Cardiac muscle cell (in vitro differentiated cells and primary cell): ENCODE measurements around the gene ANKRD6. TPM values are rescaled to one million over a fixed set of nuclear protein-coding genes. Genes with fewer than 3 reads are reported as not detected.
A peak's percentile ranks its signal among the peaks of the same experiment; 100 is the strongest.

ENCODE experiments used
- DNase-seq, 2 donors: peaks; one replicate each; pipeline versions ENCODE4 v3.0.0 to v3.0.0-alpha.2; 2010 to 2017; ENCODE audit warnings: low read depth in 1 of 2, low spot score in 1 of 2
- H3K27ac ChIP-seq: fragments of 200-600 bp; sonication (generic); 2 replicates; pipeline ENCODE4 v1.5.1; 2016
- H3K27me3 ChIP-seq: fragments of 200-600 bp; sonication (generic); 2 replicates; pipeline ENCODE4 v1.6.0; 2016; ENCODE audit warnings: control low read depth
- H3K36me3 ChIP-seq: fragments of 200-600 bp; sonication (generic); 2 replicates; pipeline ENCODE4 v1.5.1; 2016; ENCODE audit warnings: control low read depth
- H3K4me1 ChIP-seq: fragments of 200-600 bp; sonication (generic); 2 replicates; pipeline ENCODE4 v1.8.1; 2017; ENCODE audit warnings: low read depth, mild to moderate bottlenecking, mixed run types
- H3K4me3 ChIP-seq: fragments of 200-600 bp; sonication (generic); 2 replicates; pipeline ENCODE4 v1.5.1; 2016; ENCODE audit warnings: mild to moderate bottlenecking
- H3K9me3 ChIP-seq: fragments of 200-600 bp; sonication (generic); 2 replicates; pipeline ENCODE4 v1.5.1; 2017; ENCODE audit warnings: low read depth, mild to moderate bottlenecking, control low read depth
- CTCF ChIP-seq: IDR thresholded peaks from 2 replicates; pipeline ENCODE4 v1.5.1; 2012; ENCODE audit warnings: low read depth, mild to moderate bottlenecking, low read length
- polyA plus RNA-seq: library from polyadenylated mRNA; unstranded; fragments of >200 nt; fragmentation: Nextera tagmentation; extraction: Ambion mirVana; gene quantifications from 2 replicates; pipeline ENCODE4 v1.2.1, GENCODE V29; 2016
- total RNA-seq: library from RNA; depleted of rRNA; stranded (reverse); fragments of >200 nt; gene quantifications from 2 replicates; pipeline ENCODE4 v1.2.3, GENCODE V29; 2016

Gene ANKRD6
- total RNA-seq (13.7 and 21.5 TPM in 2 replicates), polyA plus RNA-seq (10.3 and 16.0 TPM in 2 replicates)

- Histone ChIP-seq H3K9me3 (no peaks in the 10 kb centered on the region), H3K36me3 (no peaks in the 10 kb centered on the region), H3K27ac (no peak within 1 kb of the TSS), H3K4me3 (peak within 1 kb of the TSS; percentile 57), H3K4me1 (peaks cover 13% of the 10 kb centered on the region), H3K27me3 (no peaks in the 10 kb centered on the region)
- peak; percentile 72 for TF ChIP-seq CTCF
- peak; percentile 67 to 87 for DNase-seq
These were observed at the start of gene ANKRD6 for GRCh38 chr6:89432875-89433251. Gene ANKRD6, plus strand, starts transcription at chr6:89433152. Its CDS starts 133,825 bp downstream, at chr6:89566977.

DNA sequence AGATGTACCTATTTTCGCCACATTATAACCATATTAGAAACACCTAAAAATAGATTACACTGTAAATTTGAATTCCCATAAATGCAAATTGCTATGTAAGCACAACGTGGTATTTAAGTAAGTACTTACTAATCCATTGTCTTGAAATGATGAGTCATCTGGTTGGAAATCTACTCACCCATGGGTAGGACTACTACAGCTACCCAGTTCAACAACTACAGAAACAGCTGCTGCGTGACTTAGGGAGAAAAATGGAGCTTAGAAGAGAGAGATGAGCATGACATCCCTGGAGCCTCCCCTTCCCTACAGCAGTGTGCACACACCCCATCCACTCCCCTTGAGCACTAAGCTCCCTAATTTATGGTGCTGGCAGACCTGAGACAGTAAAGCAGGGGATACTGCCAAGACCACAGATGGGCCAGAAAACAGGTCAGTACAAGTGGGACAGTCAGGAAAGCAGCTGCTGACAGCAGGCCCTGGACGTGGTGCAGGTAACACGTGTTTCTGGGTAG is 47.7 kb upstream of the ANKRD6 start:
- peaks cover 11% of the 10 kb centered on the region for H3K36me3 ChIP-seq
- H3K4me1 ChIP-seq, result no peaks in the 10 kb centered on the region
- peak in 1 of 2 donors; percentile 46 for DNase-seq
- no peak overlapping the region for H3K27ac ChIP-seq
- no peak for TF ChIP-seq CTCF
- no peaks in the 10 kb centered on the region for H3K9me3 ChIP-seq
- no peaks in the 10 kb centered on the region for H3K27me3 ChIP-seq
- H3K4me3 ChIP-seq, result no peak overlapping the region

DNA sequence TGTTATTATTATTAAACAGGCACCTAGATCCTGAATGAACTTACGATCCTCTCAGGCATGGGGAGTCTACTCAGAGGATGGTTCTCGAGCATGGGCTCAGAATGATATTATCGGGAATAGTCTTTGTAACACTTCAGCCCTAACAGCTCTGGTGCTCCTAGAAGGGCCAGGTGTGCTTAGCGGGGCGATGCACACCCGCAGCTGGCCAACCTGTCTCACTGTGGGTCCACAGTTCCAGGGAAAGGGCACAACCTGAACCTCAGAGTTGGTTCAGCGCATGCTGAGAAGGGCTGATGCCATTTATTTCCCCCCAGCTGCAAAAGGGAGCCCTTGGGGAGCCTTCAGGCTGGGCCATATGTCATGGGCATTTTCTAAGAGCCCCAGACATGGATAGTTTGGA is 47.1 kb upstream of the ANKRD6 start:
- Histone ChIP-seq H3K36me3 (peaks cover 11% of the 10 kb centered on the region), H3K4me3 (no peak overlapping the region), H3K27ac (no peak overlapping the region), H3K27me3 (no peaks in the 10 kb centered on the region), H3K4me1 (no peaks in the 10 kb centered on the region), H3K9me3 (no peaks in the 10 kb centered on the region)
- TF ChIP-seq CTCF, result no peak
- DNase-seq, result no peak

DNA sequence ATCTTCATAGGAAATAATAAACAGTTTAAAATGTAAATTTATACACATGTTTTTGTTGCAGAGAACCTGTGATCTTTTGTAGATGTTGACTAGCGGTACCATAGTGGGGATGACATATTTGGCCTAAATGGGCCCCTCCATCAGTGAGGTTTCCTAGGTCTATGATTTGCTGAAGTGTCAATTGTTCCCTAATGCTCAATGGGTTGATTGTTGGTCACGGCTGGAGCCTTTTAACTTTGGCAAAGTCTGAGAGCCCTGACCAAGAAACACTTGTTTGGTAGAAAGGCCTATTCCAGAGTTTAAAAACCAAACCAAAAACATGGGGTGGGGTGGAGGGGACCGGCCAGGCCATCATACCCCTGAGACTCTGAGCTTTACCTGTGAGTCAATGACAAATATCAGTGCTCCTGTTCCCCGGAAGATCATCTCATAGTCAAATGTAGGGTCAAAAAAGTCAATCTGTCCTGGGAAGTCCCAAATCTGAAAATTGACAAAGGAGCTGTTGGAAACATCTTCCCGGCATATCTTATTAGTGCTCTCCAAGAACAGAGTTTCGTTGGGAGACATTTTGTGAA is 45.9 kb upstream of the ANKRD6 start:
- no peak for DNase-seq
- no peak for TF ChIP-seq CTCF
- Histone ChIP-seq H3K27ac (no peak overlapping the region), H3K4me3 (no peak overlapping the region), H3K9me3 (no peaks in the 10 kb centered on the region), H3K27me3 (no peaks in the 10 kb centered on the region), H3K36me3 (peaks cover 11% of the 10 kb centered on the region), H3K4me1 (no peaks in the 10 kb centered on the region)

DNA sequence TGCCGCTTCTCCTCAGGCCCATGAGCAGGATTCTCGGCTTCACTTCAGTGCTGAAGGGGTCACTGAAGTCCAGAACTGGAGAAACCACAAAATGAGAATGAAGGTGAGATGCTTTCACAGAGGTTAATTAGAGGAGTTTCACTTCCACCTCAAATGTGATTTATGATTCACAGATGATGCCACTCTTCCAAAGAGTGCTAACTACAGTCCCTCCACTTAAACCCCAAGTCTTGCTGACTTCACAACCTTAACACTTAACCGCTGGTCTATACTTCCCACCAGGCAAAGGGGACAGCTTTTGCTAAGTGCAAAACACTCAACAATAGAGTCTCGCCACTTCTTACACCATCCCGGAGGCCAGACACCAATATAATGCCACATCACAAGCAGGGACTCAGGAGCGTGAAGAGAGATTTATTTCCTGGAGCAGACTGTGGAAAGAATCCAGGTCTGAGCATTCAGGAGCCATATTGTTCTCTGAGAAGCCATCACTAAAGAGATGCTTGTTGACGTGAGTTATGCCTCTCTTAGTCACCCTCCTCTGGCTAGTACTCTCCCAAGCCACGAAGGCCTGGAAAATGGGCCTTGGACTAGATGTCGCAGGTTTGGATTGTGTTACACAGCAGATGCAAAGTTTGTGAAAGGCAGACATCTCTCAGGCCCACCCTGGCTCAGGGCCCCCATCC is 45.3 kb upstream of the ANKRD6 start:
- H3K4me3 ChIP-seq, result no peak overlapping the region
- TF ChIP-seq CTCF, result no peak
- no peak overlapping the region for H3K27ac ChIP-seq
- no peak for DNase-seq
- no peaks in the 10 kb centered on the region for H3K4me1 ChIP-seq
- peaks cover 11% of the 10 kb centered on the region for H3K36me3 ChIP-seq
- no peaks in the 10 kb centered on the region for H3K9me3 ChIP-seq
- H3K27me3 ChIP-seq, result no peaks in the 10 kb centered on the region
